Naive thymus-derived CD4-positive, alpha-beta T cell (primary cell): Measurements from ENCODE around the gene RAVER1. TPM values are rescaled to one million over a fixed set of nuclear protein-coding genes. Genes with fewer than 3 reads are reported as not detected.

ENCODE experiments used
- ATAC-seq: fragments of 150-1000 bp; cut with Tn5 transposase; 2 replicates; pipeline ENCODE4 v1.10.0; 2021; ENCODE audit warnings: mild to moderate bottlenecking, moderate library complexity
- CTCF ChIA-PET: fragments of 350-600 bp; sonication (Branson Sonifier 250); formaldehyde crosslinking; loops from one replicate; lab custom pipeline; 2021; ENCODE audit warnings: antibody characterized with exemption; lab: Charles Lee
- POLR2A ChIA-PET: fragments of 350-600 bp; sonication (Branson Sonifier 250); formaldehyde crosslinking; loops from one replicate; lab custom pipeline; 2021; ENCODE audit warnings: antibody characterized with exemption, inconsistent platforms; lab: Charles Lee
- DNase-seq, 9 donors: peaks; one replicate each; pipeline versions ENCODE4 v3.0.0 to v3.0.0-alpha.2; 2020 to 2022; ENCODE audit warnings: mixed read lengths in 1 of 9
- H3K27ac ChIP-seq: one replicate; pipeline ENCODE4 v1.7.0; 2013; ENCODE audit warnings: mild to moderate bottlenecking, low read depth, low read length, moderate library complexity
- H3K27me3 ChIP-seq, 2 donors: one replicate each; pipeline ENCODE4 v1.7.0; 2013; ENCODE audit warnings: low read length in 2 of 2, mild to moderate bottlenecking in 2 of 2, moderate library complexity in 2 of 2; ENCODE audit not compliant: control insufficient read depth in 2 of 2, insufficient read depth in 2 of 2
- H3K36me3 ChIP-seq, 3 experiments: 1 replicate in 2 of 3; 2 replicates in 1 of 3; pipeline ENCODE4 v1.7.0; 2013; ENCODE audit warnings: low read length in 3 of 3, mild to moderate bottlenecking in 3 of 3, moderate library complexity in 1 of 3; ENCODE audit not compliant: insufficient read depth in 3 of 3, control insufficient read depth in 2 of 3
- H3K4me1 ChIP-seq, 2 donors: one replicate each; pipeline ENCODE4 v1.7.0; 2013; ENCODE audit warnings: low read length in 2 of 2, mild to moderate bottlenecking in 2 of 2, moderate library complexity in 1 of 2; ENCODE audit not compliant: control insufficient read depth in 2 of 2, insufficient read depth in 2 of 2
- H3K4me3 ChIP-seq: 2 replicates; pipeline ENCODE4 v1.7.0; 2013; ENCODE audit warnings: mild to moderate bottlenecking, low read length
- H3K9me3 ChIP-seq, 3 experiments: 1 replicate in 2 of 3; 2 replicates in 1 of 3; pipeline ENCODE4 v1.7.0; 2013; ENCODE audit warnings: low read length in 3 of 3; ENCODE audit not compliant: control insufficient read depth in 2 of 3
- H3K27ac Mint-ChIP-seq, 9 donors: one replicate each; pipeline ENCODE4 v1.8.0; 2020 to 2022; ENCODE audit warnings: mixed read lengths in 9 of 9, mild to moderate bottlenecking in 8 of 9, moderate library complexity in 5 of 9, inconsistent platforms in 2 of 9
- H3K27me3 Mint-ChIP-seq, 5 donors: one replicate each; pipeline ENCODE4 v1.8.0; 2021 to 2022; ENCODE audit warnings: mixed read lengths in 5 of 5, mild to moderate bottlenecking in 1 of 5
- H3K36me3 Mint-ChIP-seq, 5 donors: one replicate each; pipeline ENCODE4 v1.8.0; 2020 to 2022; ENCODE audit warnings: mixed read lengths in 5 of 5, mild to moderate bottlenecking in 3 of 5, inconsistent platforms in 1 of 5
- H3K4me1 Mint-ChIP-seq, 7 donors: one replicate each; pipeline ENCODE4 v1.8.0; 2020 to 2022; ENCODE audit warnings: mixed read lengths in 7 of 7, mild to moderate bottlenecking in 3 of 7, inconsistent platforms in 1 of 7
- H3K4me3 Mint-ChIP-seq, 10 donors: one replicate each; pipeline ENCODE4 v1.8.0; 2020 to 2022; ENCODE audit warnings: mild to moderate bottlenecking in 10 of 10, mixed read lengths in 10 of 10, moderate library complexity in 6 of 10, inconsistent platforms in 2 of 10
- H3K9me3 Mint-ChIP-seq, 11 donors: one replicate each; pipeline ENCODE4 v1.8.0; 2020 to 2022; ENCODE audit warnings: mixed read lengths in 11 of 11, mild to moderate bottlenecking in 4 of 11, inconsistent platforms in 1 of 11, moderate library complexity in 1 of 11
- intact Hi-C, 2 donors: fragments of 100-400 bp; cut with micrococcal nuclease; formaldehyde crosslinking; loops; one replicate each; pipeline ENCODE4 v1.15.1; 2023
- polyA plus RNA-seq, 2 donors: library from polyadenylated mRNA; unstranded; fragments of 300-500 nt; fragmentation: Illumina TruSeq; gene quantifications; one replicate each; pipeline ENCODE4 v1.2.3, GENCODE V29; 2021
- total RNA-seq, 6 experiments: library from RNA in 5 of 6; stranded (reverse) in 5 of 6; gene quantifications; 1 replicate in 5 of 6; 2 replicates in 1 of 6; pipeline ENCODE4 v1.2.3 and lab custom pipeline; 2021 to 2026

RAVER1 gene
- total and polyA plus RNA-seq, 7 experiments from 2014 or later = 15.6 to 81.1 (median 49.6) TPM

DNA sequence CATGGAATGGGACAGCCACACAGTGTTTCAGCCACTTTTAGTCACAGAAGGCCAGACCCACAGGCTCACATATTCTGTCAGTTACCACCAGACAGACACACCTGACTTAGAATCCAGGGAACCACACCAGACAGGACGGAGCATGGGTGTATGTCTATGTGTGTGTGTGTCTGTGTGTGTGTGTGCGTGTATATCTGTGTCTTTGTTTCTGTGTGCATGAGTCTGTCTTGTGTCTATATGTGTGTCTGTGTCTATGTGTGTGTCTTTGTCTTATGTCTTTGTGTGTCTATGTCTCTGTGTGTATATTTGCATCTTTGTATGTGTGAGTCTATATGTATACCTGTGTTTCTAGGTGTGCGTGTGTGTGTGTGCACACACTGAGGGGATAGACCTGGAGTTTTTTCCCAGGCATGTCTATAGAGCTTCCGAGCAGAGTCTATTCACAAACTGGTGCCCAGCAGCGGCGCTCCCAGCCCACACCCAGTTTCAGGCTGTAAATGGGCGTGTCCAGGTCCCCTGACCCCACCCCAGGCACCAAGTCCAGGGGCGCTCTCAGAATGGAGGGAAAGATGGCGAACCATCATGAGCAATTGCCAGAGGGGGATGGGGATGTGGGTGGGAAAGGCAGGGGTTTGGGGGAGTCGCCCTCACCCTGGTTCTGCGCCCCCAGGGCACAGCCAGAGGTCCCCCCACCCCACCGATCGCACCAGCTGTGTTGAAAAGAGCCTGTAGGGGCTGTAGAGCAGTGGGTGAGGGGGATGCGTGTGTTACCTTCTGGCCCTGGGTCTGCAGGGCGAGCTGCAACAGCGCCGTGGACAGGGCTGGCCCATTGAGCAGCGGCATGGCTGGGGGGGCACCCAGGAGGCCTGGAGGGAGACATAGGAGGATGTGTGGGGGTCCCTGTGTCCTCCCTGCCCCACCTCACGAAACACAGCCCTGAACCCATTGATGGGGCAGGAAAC is 11.2 kb downstream of the RAVER1 start:
- Mint-ChIP-seq H3K36me3 (peaks cover 5 to 14% (median 9%) of the 10 kb centered on the region in 5 donors), H3K4me1 (peaks cover 0 to 3% (median 0%) of the 10 kb centered on the region in 7 donors), H3K9me3 (no peaks in the 10 kb centered on the region), H3K27ac (peak overlapping the region in 2 of 9 donors; percentile 1 to 56), H3K27me3 (no peaks in the 10 kb centered on the region), H3K4me3 (peak overlapping the region in 1 of 10 donors; percentile 14)
- Histone ChIP-seq H3K27ac (no peak overlapping the region), H3K4me3 (no peak overlapping the region), H3K4me1 (no peaks in the 10 kb centered on the region), H3K36me3 (peaks cover 7 to 97% (median 14%) of the 10 kb centered on the region in 3 experiments), H3K27me3 (no peaks in the 10 kb centered on the region), H3K9me3 (no peaks in the 10 kb centered on the region)
- no peak for DNase-seq
- ChIA-PET CTCF (no interaction called here), POLR2A (no interaction called here)
- ATAC-seq = no peak
- intact Hi-C loops = no loop called here

DNA sequence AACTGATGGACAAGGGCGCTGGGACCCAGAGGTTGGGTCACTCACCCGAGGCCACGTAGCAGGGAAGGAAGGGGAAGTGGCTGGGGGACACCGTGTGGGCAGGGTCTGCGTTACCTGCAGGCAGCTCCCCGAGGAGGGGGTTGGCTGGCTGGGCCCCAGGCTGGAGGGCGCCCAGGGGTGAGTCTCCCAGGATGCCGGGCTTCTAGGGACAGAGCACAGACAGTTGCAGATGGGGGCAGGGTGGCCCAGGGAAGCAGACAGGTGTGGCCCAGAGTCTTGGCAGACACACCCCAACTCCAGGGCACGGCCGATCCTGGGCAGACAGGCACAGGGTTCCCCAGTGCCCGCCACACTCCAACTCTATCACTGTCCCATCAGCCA is 11.9 kb downstream of the RAVER1 start:
- ChIA-PET CTCF (no interaction called here), POLR2A (no interaction called here)
- Histone ChIP-seq H3K4me1 (no peaks in the 10 kb centered on the region), H3K27me3 (no peaks in the 10 kb centered on the region), H3K4me3 (no peak overlapping the region), H3K27ac (no peak overlapping the region), H3K36me3 (peaks cover 7 to 97% (median 11%) of the 10 kb centered on the region in 3 experiments), H3K9me3 (no peaks in the 10 kb centered on the region)
- peaks cover 5 to 14% (median 9%) of the 10 kb centered on the region in 5 donors for H3K36me3 Mint-ChIP-seq
- H3K4me3 Mint-ChIP-seq = no peak overlapping the region
- DNase-seq = no peak
- H3K27ac Mint-ChIP-seq = no peak overlapping the region
- H3K9me3 Mint-ChIP-seq = no peaks in the 10 kb centered on the region
- ATAC-seq = no peak
- peaks cover 0 to 4% (median under 1%) of the 10 kb centered on the region in 7 donors for H3K4me1 Mint-ChIP-seq
- no peaks in the 10 kb centered on the region for H3K27me3 Mint-ChIP-seq
- intact Hi-C loops = no loop called here

GRCh38 chr19:10320602-10321416 is 12.5 kb downstream of the RAVER1 start:
- H3K4me3 ChIP-seq = no peak overlapping the region
- H3K27me3 ChIP-seq = no peaks in the 10 kb centered on the region
- ChIA-PET POLR2A (interaction anchor here (0.8 kb wide), 1 partner anchor 13 kb away, joined by 3 read pairs; no protein-coding TSS in a partner anchor), CTCF (interaction anchor here (0.7 kb wide), 1 partner anchor 153 kb away, joined by 3 read pairs; no protein-coding TSS in a partner anchor)
- intact Hi-C loops = no loop called here
- H3K36me3 ChIP-seq = peaks cover 7 to 93% (median 11%) of the 10 kb centered on the region in 3 experiments
- H3K9me3 Mint-ChIP-seq = no peaks in the 10 kb centered on the region
- no peaks in the 10 kb centered on the region for H3K9me3 ChIP-seq
- peaks cover 5 to 14% (median 10%) of the 10 kb centered on the region in 5 donors for H3K36me3 Mint-ChIP-seq
- H3K4me1 Mint-ChIP-seq = peaks cover 3 to 10% (median 5%) of the 10 kb centered on the region in 7 donors
- DNase-seq (no peak), ATAC-seq (no peak)
- H3K27ac Mint-ChIP-seq = no peak overlapping the region
- H3K27me3 Mint-ChIP-seq = no peaks in the 10 kb centered on the region
- H3K27ac ChIP-seq = no peak overlapping the region
- H3K4me3 Mint-ChIP-seq = no peak overlapping the region
- H3K4me1 ChIP-seq = peaks cover 0 to 5% of the 10 kb centered on the region in 2 donors

GRCh38 chr19:10318807-10319682 is 14.3 kb downstream of the RAVER1 start:
- ChIA-PET CTCF (interaction anchor here (0.8 kb wide), 1 partner anchor 10 kb away, joined by 3 read pairs; no protein-coding TSS in a partner anchor), POLR2A (interaction anchor here (0.6 kb wide), 2 partner anchors 16 to 307 kb away, joined by 3 to 7 read pairs; no protein-coding TSS in a partner anchor)
- peaks cover 13 to 27% (median 16%) of the 10 kb centered on the region in 7 donors for H3K4me1 Mint-ChIP-seq
- ATAC-seq (no peak), DNase-seq (no peak)
- no peak overlapping the region for H3K4me3 Mint-ChIP-seq
- H3K27ac Mint-ChIP-seq = peak overlapping the region in 2 of 9 donors; percentile 14 to 41
- intact Hi-C loops = no loop called here
- H3K27me3 ChIP-seq = no peaks in the 10 kb centered on the region
- peaks cover 3 to 81% (median 7%) of the 10 kb centered on the region in 3 experiments for H3K36me3 ChIP-seq
- H3K4me1 ChIP-seq = peaks cover 6 to 13% of the 10 kb centered on the region in 2 donors
- no peaks in the 10 kb centered on the region for H3K27me3 Mint-ChIP-seq
- H3K27ac ChIP-seq = no peak overlapping the region
- H3K4me3 ChIP-seq = no peak overlapping the region
- H3K9me3 Mint-ChIP-seq = peaks cover 0 to 3% (median 0%) of the 10 kb centered on the region in 11 donors
- peaks cover 5 to 14% (median 11%) of the 10 kb centered on the region in 5 donors for H3K36me3 Mint-ChIP-seq
- no peaks in the 10 kb centered on the region for H3K9me3 ChIP-seq

GRCh38 chr19:10317857-10318462 is 15.4 kb downstream of the RAVER1 start:
- no peak overlapping the region for H3K4me3 Mint-ChIP-seq
- POLR2A ChIA-PET = interaction anchor here (0.6 kb wide), 1 partner anchor 308 kb away, joined by 7 read pairs; no protein-coding TSS in a partner anchor
- DNase-seq = no peak
- peaks cover 0 to 3% (median 0%) of the 10 kb centered on the region in 11 donors for H3K9me3 Mint-ChIP-seq
- Histone ChIP-seq H3K27me3 (no peaks in the 10 kb centered on the region), H3K36me3 (peaks cover 3 to 70% (median 7%) of the 10 kb centered on the region in 3 experiments), H3K9me3 (no peaks in the 10 kb centered on the region), H3K27ac (no peak overlapping the region), H3K4me1 (peaks cover 6 to 13% of the 10 kb centered on the region in 2 donors), H3K4me3 (no peak overlapping the region)
- ATAC-seq = no peak
- intact Hi-C loops = loop anchor here (2.0 kb wide), 2 partner anchors 15 to 63 kb away; partner anchors contain the start of genes RAVER1 (in 1 of the 2) and TYK2 (in 1 of the 2)
- H3K27ac Mint-ChIP-seq = peak overlapping the region in 2 of 9 donors; percentile 25 to 33
- H3K4me1 Mint-ChIP-seq = peaks cover 13 to 27% (median 16%) of the 10 kb centered on the region in 7 donors
- H3K36me3 Mint-ChIP-seq = peaks cover 5 to 16% (median 13%) of the 10 kb centered on the region in 5 donors
- CTCF ChIA-PET = interaction anchor here (0.8 kb wide), 1 partner anchor 11 kb away, joined by 3 read pairs; no protein-coding TSS in a partner anchor
- no peaks in the 10 kb centered on the region for H3K27me3 Mint-ChIP-seq
